Fibroblast of villous mesenchyme (primary cell): ENCODE results near the gene KHK. TPM values are rescaled to one million over a fixed set of nuclear protein-coding genes. Genes with fewer than 3 reads are reported as not detected.

ENCODE experiments used
- DNase-seq: peaks from one replicate; pipeline ENCODE4 v3.0.0-alpha.2; 2010; ENCODE audit warnings: low read depth
- H3K4me3 ChIP-seq: 2 replicates; pipeline ENCODE4 v1.5.1; 2011; ENCODE audit warnings: low read depth, mild to moderate bottlenecking, low read length
- CTCF ChIP-seq: IDR thresholded peaks from 2 replicates; pipeline ENCODE4 v1.5.1; 2012; ENCODE audit warnings: low read depth, mild to moderate bottlenecking, low read length; ENCODE audit not compliant: insufficient read depth
- total RNA-seq: library from RNA; depleted of rRNA; stranded (reverse); fragments of >200 nt; gene quantifications from 2 replicates; pipeline ENCODE4 v1.2.3, GENCODE V29; 2012

Gene KHK
- total RNA-seq, 1 donor: 1.3 TPM

GRCh38 chr2:27093430-27094352 is 7.1 kb downstream of the KHK start:
- H3K4me3 ChIP-seq: no peak overlapping the region
- TF ChIP-seq CTCF: no peak
- no peak for DNase-seq

GRCh38 chr2:27094353-27094984 is 7.9 kb downstream of the KHK start:
- no peak overlapping the region for H3K4me3 ChIP-seq
- no peak for TF ChIP-seq CTCF
- no peak for DNase-seq

- no peak for TF ChIP-seq CTCF
- no peak overlapping the region for H3K4me3 ChIP-seq
- no peak for DNase-seq
These were observed 8.8 kb downstream of the KHK start for GRCh38 chr2:27095427-27095744.

GRCh38 chr2:27095745-27096651 is 9.4 kb downstream of the KHK start:
- peak overlapping the region; percentile 20 for H3K4me3 ChIP-seq
- TF ChIP-seq CTCF: no peak
- peak; percentile 51 for DNase-seq

GRCh38 chr2:27096748-27097297 is 10.3 kb downstream of the KHK start:
- TF ChIP-seq CTCF: no peak
- DNase-seq: no peak
- no peak overlapping the region for H3K4me3 ChIP-seq

GRCh38 chr2:27097341-27097740 is 10.8 kb downstream of the KHK start:
- no peak for TF ChIP-seq CTCF
- H3K4me3 ChIP-seq: no peak overlapping the region
- no peak for DNase-seq
